ENCODE data around the gene CLDN16.

CLDN16 gene

GRCh38 chr3:190387578-190388213, at the start of gene CLDN16:
TSS of gene CLDN16 (plus strand) at chr3:190388163. CDS start at chr3:190388330, 167 bp downstream.
- no peak for DNase-seq

- DNase-seq, result no peak
Measured at GRCh38 chr3:190338717-190339116, 49.2 kb upstream of the CLDN16 start.

- no peak for DNase-seq
Measured at GRCh38 chr3:190339130-190339529, 48.8 kb upstream of the CLDN16 start.

DNA sequence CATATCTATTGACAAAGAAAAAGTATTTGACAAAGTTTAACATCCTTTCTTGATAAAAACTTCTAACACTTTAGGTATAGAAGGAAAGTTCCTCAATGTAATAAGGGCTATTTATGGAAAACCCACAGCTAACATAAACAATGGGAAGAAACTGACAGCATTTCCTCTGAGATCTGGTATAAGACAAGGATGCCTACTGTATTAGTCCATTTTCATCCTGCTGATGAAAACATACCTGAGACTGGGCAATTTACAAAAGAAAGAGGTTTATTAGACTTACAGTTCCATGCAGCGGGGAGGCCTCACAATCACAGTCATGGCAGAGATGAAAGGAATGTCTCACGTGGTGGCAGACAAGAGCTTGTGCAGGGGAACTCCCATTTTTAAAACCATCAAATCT, 47.9 kb upstream of the CLDN16 start:
- no peak for DNase-seq

DNA sequence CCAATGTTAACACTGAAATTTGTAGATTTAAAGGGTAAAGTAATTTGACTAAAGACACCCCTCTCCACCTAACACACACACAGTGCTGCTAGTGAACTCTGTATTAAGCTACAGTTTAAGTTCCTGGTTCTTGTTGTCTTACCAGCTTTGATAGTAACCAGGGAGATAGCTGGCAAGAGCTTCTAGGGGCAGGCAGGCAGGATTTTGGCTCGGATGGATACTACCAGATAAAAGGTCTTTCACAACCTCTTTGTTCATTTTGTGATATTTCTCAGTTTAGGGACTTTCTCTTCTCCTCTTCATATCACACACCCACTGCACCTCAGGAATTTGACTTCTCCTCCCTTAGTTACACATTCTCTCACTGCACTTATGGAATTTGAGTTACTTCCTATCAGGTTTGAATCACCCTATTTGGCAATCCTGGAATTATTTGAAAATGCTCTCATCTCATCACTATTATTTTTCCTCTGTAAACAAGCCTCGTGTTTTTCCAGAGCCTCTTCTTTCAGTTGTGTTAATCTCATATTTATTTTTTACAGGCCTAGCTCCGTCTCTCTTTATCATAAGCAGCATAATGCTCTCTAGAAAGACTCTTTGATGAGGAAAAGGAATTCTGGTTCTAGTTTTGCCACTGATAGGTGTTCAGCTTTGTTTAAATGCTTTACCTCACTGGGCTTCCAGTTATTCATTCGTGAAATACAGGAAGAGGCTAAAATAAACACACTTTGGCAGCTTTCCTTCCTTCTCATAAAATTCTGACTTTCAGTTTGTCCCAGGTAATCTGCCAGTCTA, 42.7 kb upstream of the CLDN16 start:
- DNase-seq, result no peak

GRCh38 chr3:190345878-190346277, 42.1 kb upstream of the CLDN16 start:
- no peak for DNase-seq

- DNase-seq, result no peak
Measured at GRCh38 chr3:190346541-190346940, 41.4 kb upstream of the CLDN16 start.

DNA sequence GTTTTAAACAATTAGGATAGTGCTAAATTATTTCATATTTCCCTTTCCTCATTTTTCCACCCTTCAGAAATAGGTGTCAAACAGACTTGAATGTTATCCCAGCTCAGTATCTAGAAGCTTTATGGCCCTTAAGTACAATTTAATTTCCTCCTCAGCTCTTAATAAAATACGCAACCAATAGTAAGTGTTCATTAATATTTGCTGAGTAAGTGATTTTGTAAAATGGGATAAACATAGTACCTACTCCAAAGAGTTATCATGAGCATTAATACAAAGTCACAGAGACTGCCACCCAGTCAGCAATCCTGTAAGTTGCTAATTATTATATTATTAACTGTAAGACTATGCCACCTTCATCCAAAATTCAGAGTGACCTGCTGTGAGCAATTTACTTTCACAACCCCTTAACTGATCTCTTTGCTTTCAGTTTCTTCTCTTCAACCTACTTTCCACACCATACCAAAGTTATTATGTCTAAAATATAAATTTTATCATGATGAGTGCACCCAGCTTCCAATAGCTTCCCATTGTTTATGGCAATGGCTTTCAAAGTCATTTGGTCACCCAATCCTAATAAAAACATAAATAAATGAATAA, 35.0 kb upstream of the CLDN16 start:
- DNase-seq, result no peak

- no peak for DNase-seq
Measured at GRCh38 chr3:190356246-190356645, 31.7 kb upstream of the CLDN16 start.

GRCh38 chr3:190357468-190357867, 30.5 kb upstream of the CLDN16 start:
- no peak for DNase-seq

- DNase-seq, result no peak
Measured at GRCh38 chr3:190359813-190360212, 28.1 kb upstream of the CLDN16 start.

DNA sequence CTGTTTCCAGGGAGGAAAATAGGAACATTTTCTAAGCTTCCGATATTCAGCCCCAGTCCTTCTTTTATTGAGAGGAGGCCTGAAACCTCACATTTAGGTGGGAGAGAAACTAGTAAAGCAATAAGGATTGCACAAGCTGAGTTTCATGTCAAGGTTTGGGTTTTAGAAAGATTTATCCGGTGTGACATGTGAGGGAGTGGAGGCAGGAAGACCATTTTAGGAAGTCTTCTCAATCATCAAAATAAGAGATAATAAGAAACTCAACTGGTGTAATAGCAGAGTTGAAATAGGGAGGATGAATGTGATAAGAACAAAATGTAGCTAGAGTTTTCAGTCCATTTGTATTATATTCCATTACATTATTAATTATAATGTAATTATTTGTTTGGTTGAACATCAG, 27.7 kb upstream of the CLDN16 start:
- DNase-seq, result no peak

GRCh38 chr3:190361791-190362190, 26.2 kb upstream of the CLDN16 start:
- no peak for DNase-seq

DNA sequence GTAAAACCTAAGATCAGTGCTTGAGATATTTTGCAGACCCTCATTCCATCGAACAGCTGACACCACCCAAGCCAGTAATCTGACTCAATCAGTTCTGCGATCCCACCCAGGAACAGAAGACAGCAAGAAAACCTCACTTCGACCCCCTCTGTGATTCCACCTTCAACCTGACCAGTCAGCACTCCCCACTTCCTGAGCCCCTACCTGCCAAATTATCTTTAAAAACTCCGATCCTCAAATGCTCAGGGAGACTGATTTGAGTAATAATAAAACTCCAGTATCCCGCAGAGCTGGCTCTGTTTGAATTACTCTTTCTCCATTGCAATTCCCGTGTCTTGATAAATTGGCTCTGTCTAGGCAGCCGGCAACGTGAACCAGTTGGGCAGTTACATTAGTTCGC, 25.7 kb upstream of the CLDN16 start:
- DNase-seq, result no peak

- no peak for DNase-seq
Measured at GRCh38 chr3:190366133-190366532, 21.8 kb upstream of the CLDN16 start.

DNA sequence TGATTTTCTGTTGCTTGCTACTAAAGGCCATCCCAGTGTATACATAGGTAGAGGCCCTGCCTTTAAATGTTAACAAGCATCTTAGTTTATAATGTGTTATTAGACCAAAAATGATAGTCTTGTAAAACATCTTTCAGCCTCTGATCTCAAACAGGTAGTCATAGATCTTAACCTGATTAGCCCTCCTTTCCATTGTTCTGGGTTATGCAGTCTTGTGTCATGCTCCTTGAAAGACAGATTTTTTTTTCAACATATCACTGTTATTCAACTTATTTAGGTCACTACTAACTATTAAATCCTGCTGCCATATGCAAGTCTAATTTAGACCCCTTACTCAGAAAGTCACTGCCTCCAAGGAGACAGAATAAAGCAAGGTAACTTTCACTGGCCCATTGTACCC, 19.1 kb upstream of the CLDN16 start:
- no peak for DNase-seq

DNA sequence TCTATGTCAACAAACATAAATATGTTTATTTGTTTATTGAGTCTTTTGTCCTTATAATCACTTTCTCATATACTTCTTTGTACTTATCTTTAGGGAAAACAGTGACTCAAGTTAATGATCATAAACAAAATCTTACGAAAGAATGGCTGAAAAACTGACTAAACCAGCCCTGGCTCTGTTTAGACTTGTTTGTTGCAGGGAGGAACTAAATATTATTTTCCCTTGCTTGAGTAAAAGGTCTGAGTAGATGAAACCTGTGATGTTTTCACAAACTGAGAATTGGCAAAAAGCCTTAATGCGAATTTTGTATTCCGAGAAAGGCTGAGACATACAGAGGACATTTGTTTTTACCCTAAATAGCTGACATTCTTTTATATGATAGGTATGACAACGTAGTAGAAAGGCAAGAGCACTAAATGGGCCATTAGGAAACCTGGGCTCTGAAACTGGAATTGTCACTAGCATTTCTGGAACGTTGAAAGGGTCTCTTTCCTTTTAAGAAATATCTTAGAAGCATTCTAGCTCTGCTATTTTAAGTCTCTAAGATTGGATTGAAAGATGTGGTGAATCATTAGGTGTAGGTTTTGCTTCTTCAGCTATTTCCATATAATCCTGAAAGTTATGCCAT, 18.2 kb upstream of the CLDN16 start:
- DNase-seq, result no peak

DNA sequence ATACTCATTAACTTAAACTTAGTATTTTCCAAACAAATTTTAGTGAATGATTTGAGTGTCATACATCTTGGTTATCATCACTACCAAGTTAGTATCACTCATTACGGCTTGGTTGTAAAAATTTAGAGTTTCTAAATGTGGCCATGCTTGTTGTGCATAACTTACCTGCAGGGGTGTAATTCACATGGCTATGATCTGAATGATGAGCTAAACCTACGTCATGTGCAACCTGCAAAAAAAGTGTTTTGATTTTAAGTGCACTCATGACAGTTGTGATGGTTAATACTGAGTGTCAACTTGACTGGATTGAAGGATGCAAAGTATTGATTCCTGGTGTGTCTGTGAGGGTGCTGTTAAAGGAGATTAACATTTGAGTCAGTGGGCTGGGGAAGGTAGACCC, 17.6 kb upstream of the CLDN16 start:
- DNase-seq, result no peak

GRCh38 chr3:190371152-190371551, 16.8 kb upstream of the CLDN16 start:
- no peak for DNase-seq

DNA sequence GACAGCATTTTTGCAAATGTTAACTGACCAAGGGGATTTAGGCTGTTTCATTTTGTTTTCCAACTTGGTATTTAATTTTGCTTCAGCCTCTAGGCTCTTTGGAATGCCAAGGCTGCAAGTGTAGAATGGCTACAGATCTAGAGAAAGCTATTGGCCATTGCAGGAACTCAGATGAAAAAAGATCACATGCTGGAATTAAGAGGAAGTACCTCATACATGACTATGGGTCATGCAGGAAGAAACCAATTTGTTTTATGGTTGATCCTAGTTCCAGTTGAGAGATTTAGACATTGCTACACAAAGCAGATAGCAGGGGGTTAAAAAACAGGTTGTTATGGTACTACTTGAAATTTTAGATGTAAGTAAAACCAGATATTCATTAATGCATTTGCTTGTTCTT, 12.7 kb upstream of the CLDN16 start:
- DNase-seq, result no peak

DNA sequence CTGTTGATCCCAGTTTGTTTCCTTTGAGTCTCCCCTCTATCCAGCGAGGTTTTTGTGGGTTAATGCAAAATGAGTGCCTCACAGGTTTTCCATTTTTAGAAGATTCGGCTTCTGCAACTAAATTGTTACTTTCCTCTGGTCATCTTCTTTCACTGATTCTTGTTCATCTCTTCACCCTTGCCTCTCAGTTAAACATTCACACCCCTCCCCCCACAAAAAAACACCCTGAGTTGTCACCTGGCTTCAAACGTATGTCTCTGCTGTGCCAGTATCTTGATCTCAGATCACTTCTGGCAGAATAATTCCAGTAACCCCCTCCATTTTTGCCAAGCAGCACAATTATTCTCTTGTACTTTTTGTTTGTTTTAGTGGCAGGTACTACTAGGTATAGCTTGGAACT, 12.3 kb upstream of the CLDN16 start:
- DNase-seq, result no peak

DNA sequence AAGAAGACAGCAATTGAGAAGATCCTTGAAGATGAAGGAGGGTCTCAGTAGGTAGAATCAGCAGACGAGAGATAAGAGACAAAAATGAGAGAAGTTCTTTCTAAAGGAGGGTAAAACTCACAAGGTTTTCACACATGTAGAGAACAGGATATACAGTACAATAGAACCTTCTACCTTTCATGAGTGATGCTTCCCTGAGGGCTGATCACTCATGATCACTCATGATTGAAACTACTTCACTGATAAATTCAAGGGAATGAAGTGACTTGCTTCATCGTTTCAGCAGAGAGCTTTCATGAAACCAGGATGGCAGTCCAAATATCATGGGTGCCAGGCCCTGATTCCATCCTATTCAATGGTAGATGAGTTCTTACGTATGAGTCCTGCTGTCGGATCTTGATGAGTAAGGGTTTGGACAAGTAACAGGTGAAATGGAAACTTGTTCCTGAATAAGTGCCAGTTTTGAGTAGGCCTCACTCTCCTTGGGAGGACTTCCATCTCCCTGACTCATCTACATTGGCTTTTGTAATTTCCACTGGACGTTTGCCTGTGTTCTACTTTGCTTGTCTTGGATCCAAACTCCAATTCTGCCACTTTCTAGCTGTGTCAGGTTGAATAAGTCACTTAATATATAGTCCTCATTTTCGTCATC, 9.6 kb upstream of the CLDN16 start:
- no peak for DNase-seq

- DNase-seq, result no peak
Measured at GRCh38 chr3:190380184-190380583, 7.8 kb upstream of the CLDN16 start.

All from activated naive CD4-positive, alpha-beta T cell (primary cell).